Measurements from ENCODE around the gene OR8H2.
"Not testable (repeated sequence)": the region's sequence is repeated elsewhere in the genome, so short reads cannot be mapped to it uniquely, and the experiment has no call there.

The OR8H2 gene

GRCh38 chr11:56122073-56122472 is 18.6 kb downstream of the OR8H2 start, which contains the start of gene OR8H3:
Gene OR8H3, plus strand, starts transcription at chr11:56122373. Its CDS starts 0 bp downstream, at chr11:56122373.
- Histone ChIP-seq H3K4me1 (ENCODE audit: control insufficient read depth in 1 of 2, insufficient read depth in 1 of 2, low read depth in 1 of 2, low read length in 1 of 2) (no peaks in the 10 kb centered on the region), H3K27ac (no peak within 1 kb of the TSS), H3K4me3 (ENCODE audit: low read depth in 1 of 2, low read length in 1 of 2) (no peak within 1 kb of the TSS), H3K9me3 (no peaks in the 10 kb centered on the region), H3K36me3 (no peaks in the 10 kb centered on the region), H3K27me3 (no peaks in the 10 kb centered on the region)
- TF ChIP-seq CTCF (IDR thresholded peaks at IDR 0.05) = no peak

- Histone ChIP-seq H3K9me3 (no peaks in the 10 kb centered on the region), H3K36me3 (no peaks in the 10 kb centered on the region), H3K27me3 (no peaks in the 10 kb centered on the region), H3K27ac (no peak within 1 kb of the TSS), H3K4me1 (ENCODE audit: control insufficient read depth in 1 of 2, insufficient read depth in 1 of 2, low read depth in 1 of 2, low read length in 1 of 2) (no peaks in the 10 kb centered on the region), H3K4me3 (ENCODE audit: low read depth in 1 of 2, low read length in 1 of 2) (no peak within 1 kb of the TSS)
- TF ChIP-seq CTCF (IDR thresholded peaks at IDR 0.05) = no peak
These were observed 36.7 kb downstream of the OR8H2 start, which contains the start of gene OR8J3 for GRCh38 chr11:56140151-56140661. Gene OR8J3, minus strand, starts transcription at chr11:56140201. Its CDS starts 2,483 bp downstream, at chr11:56137718.

GRCh38 chr11:56143681-56144080 is 40.2 kb downstream of the OR8H2 start:
- not testable (repeated sequence) for H3K27ac ChIP-seq; H3K36me3 ChIP-seq; H3K9me3 ChIP-seq; H3K27me3 ChIP-seq; H3K4me1 ChIP-seq (ENCODE audit: control insufficient read depth in 1 of 2, insufficient read depth in 1 of 2, low read depth in 1 of 2, low read length in 1 of 2); H3K4me3 ChIP-seq (ENCODE audit: low read depth in 1 of 2, low read length in 1 of 2)

GRCh38 chr11:56151376-56151775 is 47.9 kb downstream of the OR8H2 start:
- Histone ChIP-seq H3K4me3 (ENCODE audit: low read depth in 1 of 2, low read length in 1 of 2) (no peak overlapping the region), H3K4me1 (ENCODE audit: control insufficient read depth in 1 of 2, insufficient read depth in 1 of 2, low read depth in 1 of 2, low read length in 1 of 2) (no peaks in the 10 kb centered on the region), H3K27me3 (no peaks in the 10 kb centered on the region), H3K27ac (no peak overlapping the region), H3K36me3 (no peaks in the 10 kb centered on the region), H3K9me3 (no peaks in the 10 kb centered on the region)
- TF ChIP-seq CTCF (IDR thresholded peaks at IDR 0.05) = no peak

GRCh38 chr11:56152333-56152732 is 48.8 kb downstream of the OR8H2 start:
- no peaks in the 10 kb centered on the region for H3K36me3 ChIP-seq
- no peaks in the 10 kb centered on the region for H3K9me3 ChIP-seq

More at GRCh38 chr11:56152333-56152732, 48.8 kb downstream of the OR8H2 start:
- Histone ChIP-seq H3K4me1 (ENCODE audit: control insufficient read depth in 1 of 2, insufficient read depth in 1 of 2, low read depth in 1 of 2, low read length in 1 of 2) (no peaks in the 10 kb centered on the region), H3K27ac (no peak overlapping the region), H3K4me3 (ENCODE audit: low read depth in 1 of 2, low read length in 1 of 2) (no peak overlapping the region), H3K27me3 (no peaks in the 10 kb centered on the region)
- no peak for TF ChIP-seq CTCF (IDR thresholded peaks at IDR 0.05)
